DND-41 (cell line): ENCODE results near the gene TRPC4AP.

Source experiments
- ATAC-seq: fragments of 200-7000 bp; cut with Tn5 transposase; 3 replicates; pipeline ENCODE4 v1.9.1; 2021; ENCODE audit warnings: low read depth; ENCODE audit not compliant: insufficient read depth
- DNase-seq: peaks from one replicate; pipeline ENCODE4 v3.0.0-alpha.2; 2020
- H2AFZ ChIP-seq: 2 replicates; pipeline ENCODE4 v1.6.0; 2012; ENCODE audit warnings: low read depth, low read length
- H3K27ac ChIP-seq: 2 replicates; pipeline ENCODE4 v1.5.1; 2012; ENCODE audit warnings: low read length, inconsistent platforms
- H3K27me3 ChIP-seq: fragments of 200-600 bp; sonication (generic); 2 replicates; pipeline ENCODE4 v1.6.0; 2012; ENCODE audit warnings: low read length, mild to moderate bottlenecking, inconsistent platforms; ENCODE audit not compliant: insufficient read depth, poor library complexity
- H3K36me3 ChIP-seq: 2 replicates; pipeline ENCODE4 v1.5.1; 2012; ENCODE audit warnings: low read length, inconsistent platforms; ENCODE audit not compliant: insufficient read depth
- H3K4me1 ChIP-seq: 2 replicates; pipeline ENCODE4 v1.5.1; 2012; ENCODE audit warnings: mild to moderate bottlenecking, low read length; ENCODE audit not compliant: insufficient read depth
- H3K4me2 ChIP-seq: 2 replicates; pipeline ENCODE4 v1.6.0; 2012; ENCODE audit warnings: mild to moderate bottlenecking, moderate library complexity, low read length, inconsistent platforms; ENCODE audit not compliant: insufficient read depth
- H3K4me3 ChIP-seq, 2 experiments: fragments of 200-600 bp in 1 of 2; shearing (Covaris generic) in 1 of 2; 2 replicates each; pipeline ENCODE4 v1.5.1; 2012 to 2016; ENCODE audit warnings: inconsistent platforms in 2 of 2, low read length in 2 of 2, mild to moderate bottlenecking in 2 of 2, low read depth in 1 of 2, moderate library complexity in 1 of 2
- H3K79me2 ChIP-seq: 2 replicates; pipeline ENCODE4 v1.6.0; 2012; ENCODE audit warnings: low read length, inconsistent platforms; ENCODE audit not compliant: insufficient read depth
- H3K9ac ChIP-seq: 2 replicates; pipeline ENCODE4 v1.6.0; 2012; ENCODE audit warnings: low read depth, mild to moderate bottlenecking, inconsistent platforms, low read length, moderate library complexity
- H3K9me3 ChIP-seq: 2 replicates; pipeline ENCODE4 v1.5.1; 2012; ENCODE audit warnings: low read length, moderate library complexity, mild to moderate bottlenecking, inconsistent platforms; ENCODE audit not compliant: insufficient read depth, severe bottlenecking
- H4K20me1 ChIP-seq: 2 replicates; pipeline ENCODE4 v1.6.0; 2012; ENCODE audit warnings: low read length; ENCODE audit not compliant: insufficient read depth
- CTCF ChIP-seq: IDR thresholded peaks from 2 replicates; pipeline ENCODE4 v1.5.1; 2012; ENCODE audit warnings: borderline replicate concordance, low read length, moderate library complexity, mild to moderate bottlenecking; ENCODE audit not compliant: poor library complexity, severe bottlenecking; ENCODE audit errors: extremely low read depth
- EZH2 ChIP-seq: IDR thresholded peaks from 3 replicates; pipeline ENCODE4 v1.6.1; 2012; ENCODE audit warnings: borderline replicate concordance, low read depth, mild to moderate bottlenecking, moderate library complexity, low read length, inconsistent platforms; ENCODE audit not compliant: severe bottlenecking

Gene TRPC4AP

GRCh38 chr20:35129647-35130069, 37.1 kb upstream of the TRPC4AP start:
- H2AFZ ChIP-seq: no peak overlapping the region
- H3K4me1 ChIP-seq: no peaks in the 10 kb centered on the region
- no peaks in the 10 kb centered on the region for H3K79me2 ChIP-seq
- H3K36me3 ChIP-seq: peaks cover 70% of the 10 kb centered on the region
- no peak for TF ChIP-seq CTCF
- DNase-seq (no peak), ATAC-seq (no peak)
- no peak overlapping the region for H3K9ac ChIP-seq
- H3K9me3 ChIP-seq: no peaks in the 10 kb centered on the region
- no peaks in the 10 kb centered on the region for H4K20me1 ChIP-seq
- no peak overlapping the region for H3K4me2 ChIP-seq
- H3K4me3 ChIP-seq: no peak overlapping the region
- H3K27ac ChIP-seq: no peak overlapping the region
- no peaks in the 10 kb centered on the region for H3K27me3 ChIP-seq

GRCh38 chr20:35125753-35126152, 33.1 kb upstream of the TRPC4AP start:
- no peak overlapping the region for H3K9ac ChIP-seq
- H3K27ac ChIP-seq: no peak overlapping the region
- no peaks in the 10 kb centered on the region for H3K9me3 ChIP-seq
- H3K36me3 ChIP-seq: peaks cover 66% of the 10 kb centered on the region
- no peak overlapping the region for H2AFZ ChIP-seq
- H3K4me3 ChIP-seq: no peak overlapping the region
- TF ChIP-seq CTCF (no peak), EZH2 (no peak)
- no peak for ATAC-seq
- H4K20me1 ChIP-seq: no peaks in the 10 kb centered on the region
- H3K4me2 ChIP-seq: no peak overlapping the region
- no peaks in the 10 kb centered on the region for H3K79me2 ChIP-seq
- H3K4me1 ChIP-seq: no peaks in the 10 kb centered on the region
- no peak for DNase-seq
- H3K27me3 ChIP-seq: no peaks in the 10 kb centered on the region

GRCh38 chr20:35122756-35123405, 30.3 kb upstream of the TRPC4AP start:
- Histone ChIP-seq H3K9me3 (no peaks in the 10 kb centered on the region), H3K9ac (no peak overlapping the region), H3K4me3 (no peak overlapping the region), H3K36me3 (peaks cover 68% of the 10 kb centered on the region), H3K79me2 (no peaks in the 10 kb centered on the region), H3K4me1 (no peaks in the 10 kb centered on the region), H2AFZ (no peak overlapping the region), H3K4me2 (no peak overlapping the region), H3K27me3 (no peaks in the 10 kb centered on the region), H3K27ac (no peak overlapping the region), H4K20me1 (no peaks in the 10 kb centered on the region)
- TF ChIP-seq CTCF: no peak
- TF ChIP-seq EZH2: no peak
- no peak for ATAC-seq
- DNase-seq: no peak

GRCh38 chr20:35121186-35121585, 28.6 kb upstream of the TRPC4AP start:
- Histone ChIP-seq H3K27me3 (no peaks in the 10 kb centered on the region), H3K27ac (no peak overlapping the region), H4K20me1 (no peaks in the 10 kb centered on the region), H3K9ac (no peak overlapping the region), H3K4me2 (no peak overlapping the region), H3K4me3 (no peak overlapping the region), H3K79me2 (no peaks in the 10 kb centered on the region), H2AFZ (no peak overlapping the region), H3K9me3 (no peaks in the 10 kb centered on the region), H3K4me1 (no peaks in the 10 kb centered on the region), H3K36me3 (peaks cover 69% of the 10 kb centered on the region)
- ATAC-seq (no peak), DNase-seq (no peak)
- TF ChIP-seq EZH2 (no peak), CTCF (no peak)
